Peyer's patch (tissue), 4 donors: ENCODE measurements around the gene CFAP20DC.

Experiments used
- CTCF ChIP-seq, 6 experiments: fragments of 450-650 bp in 4 of 6; fragments of 200-600 bp in 2 of 6; sonication (generic) in 1 of 6; IDR thresholded peaks; one replicate each; pipeline ENCODE4 v1.5.1; 2017 to 2019; ENCODE audit warnings: antibody characterized with exemption in 6 of 6, mild to moderate bottlenecking in 3 of 6, moderate library complexity in 1 of 6
- POLR2A ChIP-seq, 2 donors: fragments of 450-650 bp; IDR thresholded peaks; one replicate each; pipeline ENCODE4 v1.5.1; 2017; ENCODE audit warnings: antibody characterized with exemption in 2 of 2, mild to moderate bottlenecking in 2 of 2, moderate library complexity in 2 of 2

GRCh38 chr3:58746758-58747157, 303.1 kb downstream of the CFAP20DC start:
- no peak for TF ChIP-seq CTCF (IDR thresholded peaks at IDR 0.05)
- TF ChIP-seq POLR2A (IDR thresholded peaks at IDR 0.05) = no peak
